Liver (tissue), 9 donors: ENCODE measurements around the gene SLC9C1. TPM values are rescaled to one million over a fixed set of nuclear protein-coding genes. Genes with fewer than 3 reads are reported as not detected.

Experiments
- DNase-seq: peaks from one replicate; pipeline ENCODE4 v3.0.0-alpha.2; 2017; ENCODE audit warnings: low spot score
- H3K27ac ChIP-seq, 2 donors: one replicate each; pipeline ENCODE4 v1.7.0; 2013; ENCODE audit warnings: inconsistent platforms in 2 of 2, low read length in 2 of 2, control low read depth in 1 of 2, low read depth in 1 of 2, mild to moderate bottlenecking in 1 of 2
- H3K27me3 ChIP-seq, 4 donors: one replicate each; pipeline versions ENCODE4 v1.6.1 to v1.7.0; 2013; ENCODE audit warnings: low read length in 3 of 4, inconsistent platforms in 1 of 4, mild to moderate bottlenecking in 1 of 4, moderate library complexity in 1 of 4; ENCODE audit not compliant: control insufficient read depth in 4 of 4, insufficient read depth in 4 of 4
- H3K36me3 ChIP-seq, 4 donors: one replicate each; pipeline versions ENCODE4 v1.6.1 to v1.7.0; 2013; ENCODE audit warnings: low read length in 3 of 4, mild to moderate bottlenecking in 3 of 4, low read depth in 1 of 4, moderate library complexity in 1 of 4; ENCODE audit not compliant: control insufficient read depth in 4 of 4, insufficient read depth in 3 of 4
- H3K4me1 ChIP-seq, 4 donors: one replicate each; pipeline versions ENCODE4 v1.6.1 to v1.7.0; 2013; ENCODE audit warnings: low read length in 3 of 4, mild to moderate bottlenecking in 3 of 4, moderate library complexity in 1 of 4; ENCODE audit not compliant: control insufficient read depth in 4 of 4, insufficient read depth in 4 of 4
- H3K4me3 ChIP-seq, 3 donors: one replicate each; pipeline versions ENCODE4 v1.6.1 to v1.7.0; 2013; ENCODE audit warnings: low read length in 3 of 3, control low read depth in 1 of 3, low read depth in 1 of 3, mild to moderate bottlenecking in 1 of 3
- H3K9ac ChIP-seq, 2 donors: one replicate each; pipeline ENCODE4 v1.7.0; 2013; ENCODE audit warnings: low read length in 2 of 2, mild to moderate bottlenecking in 2 of 2, moderate library complexity in 2 of 2, control low read depth in 1 of 2, low read depth in 1 of 2
- H3K9me3 ChIP-seq, 4 donors: one replicate each; pipeline versions ENCODE4 v1.6.1 to v1.7.0; 2013; ENCODE audit warnings: low read length in 3 of 4; ENCODE audit not compliant: control insufficient read depth in 4 of 4
- ATF3 ChIP-seq: IDR thresholded peaks from 2 replicates; pipeline ENCODE4 v1.6.1; 2016; ENCODE audit warnings: antibody characterized with exemption
- CTCF ChIP-seq: fragments of 150-350 bp; IDR thresholded peaks from 2 replicates; pipeline ENCODE4 v1.5.1; 2017; ENCODE audit warnings: improper control_type of control experiment, low read depth, low read length; ENCODE audit not compliant: missing input control
- FOXA1 ChIP-seq: IDR thresholded peaks from 2 replicates; pipeline ENCODE4 v1.6.1; 2016; ENCODE audit warnings: antibody characterized with exemption
- FOXA2 ChIP-seq: IDR thresholded peaks from 2 replicates; pipeline ENCODE4 v1.6.1; 2016; ENCODE audit warnings: antibody characterized with exemption
- GABPA ChIP-seq, 2 donors: IDR thresholded peaks in 1 of 2; conservative IDR thresholded peaks in 1 of 2; 2 replicates each; pipeline ENCODE4 v1.6.1; 2016; ENCODE audit warnings: antibody characterized with exemption in 2 of 2, mild to moderate bottlenecking in 1 of 2, moderate library complexity in 1 of 2
- HNF4A ChIP-seq, 2 donors: conservative IDR thresholded peaks; 2 replicates each; pipeline ENCODE4 v1.6.1; 2016; ENCODE audit warnings: antibody characterized with exemption in 2 of 2, mild to moderate bottlenecking in 2 of 2
- HNF4G ChIP-seq: IDR thresholded peaks from 2 replicates; pipeline ENCODE4 v1.6.1; 2016; ENCODE audit warnings: antibody characterized with exemption
- JUND ChIP-seq, 2 donors: IDR thresholded peaks; 2 replicates each; pipeline ENCODE4 v1.6.1; 2016; ENCODE audit warnings: antibody characterized with exemption in 2 of 2
- MAX ChIP-seq: IDR thresholded peaks from 2 replicates; pipeline ENCODE4 v1.6.1; 2016; ENCODE audit warnings: antibody characterized with exemption
- NR2F2 ChIP-seq: IDR thresholded peaks from 2 replicates; pipeline ENCODE4 v1.6.1; 2016; ENCODE audit warnings: antibody characterized with exemption
- RAD21 ChIP-seq, 2 donors: IDR thresholded peaks; 2 replicates each; pipeline ENCODE4 v1.6.1; 2016; ENCODE audit warnings: antibody characterized with exemption in 2 of 2, mild to moderate bottlenecking in 2 of 2
- REST ChIP-seq: IDR thresholded peaks from 2 replicates; pipeline ENCODE4 v1.6.1; 2016; ENCODE audit warnings: antibody characterized with exemption, mild to moderate bottlenecking
- RXRA ChIP-seq, 2 donors: IDR thresholded peaks; 2 replicates each; pipeline ENCODE4 v1.6.1; 2017 to 2018; ENCODE audit warnings: antibody characterized with exemption in 2 of 2, mild to moderate bottlenecking in 1 of 2
- SP1 ChIP-seq: IDR thresholded peaks from 2 replicates; pipeline ENCODE4 v1.6.1; 2018; ENCODE audit warnings: antibody characterized with exemption, mild to moderate bottlenecking
- TAF1 ChIP-seq: conservative IDR thresholded peaks from 2 replicates; pipeline ENCODE4 v1.6.1; 2016; ENCODE audit warnings: antibody characterized with exemption, mild to moderate bottlenecking
- YY1 ChIP-seq: IDR thresholded peaks from 2 replicates; pipeline ENCODE4 v1.6.1; 2016; ENCODE audit warnings: antibody characterized with exemption, mild to moderate bottlenecking
- ZBTB33 ChIP-seq: IDR thresholded peaks from 2 replicates; pipeline ENCODE4 v1.6.1; 2016; ENCODE audit warnings: antibody characterized with exemption
- WGBS: extraction: QIAGEN DNeasy Blood & Tissue Kit; methylation state at CpG from one replicate; pipeline ENCODE4 v1.1.7; 2013; 5-methylcytosine and 5-hydroxymethylcytosine counted together
- polyA plus RNA-seq, 2 donors: library from polyadenylated mRNA; stranded (reverse) in 1 of 2; unstranded in 1 of 2; fragments of 200-250 nt in 1 of 2; fragments of >200 nt in 1 of 2; fragmentation: Nextera tagmentation in 1 of 2; extraction: Ambion mirVana in 1 of 2; gene quantifications; one replicate each; pipeline versions ENCODE4 v1.2.1 to v1.2.3, GENCODE V29; 2013 to 2015
- total RNA-seq, 2 donors: library from RNA; depleted of rRNA; stranded (reverse); fragments of >200 nt; gene quantifications; one replicate each; pipeline ENCODE4 v1.2.3, GENCODE V29; 2014
- donor health status: healthy.
- donor health status: healthy.
- donor health status: healthy.
- donor health status: healthy.
- donor health status: healthy.

Gene SLC9C1
- total and polyA plus RNA-seq, 4 donors: 0.28 TPM; not detected in 3

- H3K36me3 ChIP-seq: no peaks in the 10 kb centered on the region
- H3K27me3 ChIP-seq: peaks cover 0 to 5% (median 2%) of the 10 kb centered on the region in 4 donors
- 90% methylated on average over 4 of the region's 4 CpGs for WGBS
- no peak for TF ChIP-seq REST
- TF ChIP-seq HNF4G: no peak
- no peak for TF ChIP-seq SP1
- no peak for TF ChIP-seq MAX
- no peak for TF ChIP-seq HNF4A (conservative IDR thresholded peaks at IDR 0.05)
- no peak for TF ChIP-seq NR2F2
- TF ChIP-seq ATF3: no peak
- TF ChIP-seq RXRA (IDR thresholded peaks at IDR 0.05): no peak
- no peak for TF ChIP-seq JUND (IDR thresholded peaks at IDR 0.05)
- TF ChIP-seq RAD21 (IDR thresholded peaks at IDR 0.05): no peak
- TF ChIP-seq CTCF: no peak
- no peak for TF ChIP-seq TAF1
- no peak for TF ChIP-seq YY1
- no peak for TF ChIP-seq ZBTB33
- no peaks in the 10 kb centered on the region for H3K9me3 ChIP-seq
- H3K27ac ChIP-seq: no peak overlapping the region
- H3K4me1 ChIP-seq: peaks cover 0 to 8% (median 0%) of the 10 kb centered on the region in 4 donors
- H3K4me3 ChIP-seq: no peak overlapping the region
- no peak overlapping the region for H3K9ac ChIP-seq
- DNase-seq: no peak
These were observed 176.0 kb downstream of the SLC9C1 start for GRCh38 chr3:112117841-112118571.

- Histone ChIP-seq H3K4me3 (no peak overlapping the region), H3K27me3 (peaks cover 0 to 5% (median 2%) of the 10 kb centered on the region in 4 donors), H3K4me1 (peaks cover 0 to 8% (median 0%) of the 10 kb centered on the region in 4 donors), H3K9ac (no peak overlapping the region), H3K9me3 (no peaks in the 10 kb centered on the region), H3K27ac (no peak overlapping the region), H3K36me3 (no peaks in the 10 kb centered on the region)
- TF ChIP-seq RXRA (IDR thresholded peaks at IDR 0.05) (no peak), HNF4G (no peak), HNF4A (conservative IDR thresholded peaks at IDR 0.05) (no peak), FOXA1 (no peak), FOXA2 (no peak), REST (no peak), GABPA (IDR thresholded peaks at IDR 0.05 in 1 of 2, conservative IDR thresholded peaks at IDR 0.05 in 1 of 2) (no peak)
- 99% methylated on average over 1 of the region's 1 CpG for WGBS
- DNase-seq: no peak
These were observed 176.6 kb downstream of the SLC9C1 start for GRCh38 chr3:112117415-112117814.
